Measurements from ENCODE around the gene IGFLR1.

GRCh38 chr19:35723671-35724070, 18.6 kb downstream of the IGFLR1 start:
- no peak for TF ChIP-seq CTCF (IDR thresholded peaks at IDR 0.05)
- no peak for TF ChIP-seq RXRA (IDR thresholded peaks at IDR 0.05; ENCODE audit: borderline replicate concordance, low read depth)
- TF ChIP-seq POLR2AphosphoS5 (IDR thresholded peaks at IDR 0.05; ENCODE audit: low read depth, low read length): no peak
- TF ChIP-seq YY1 (IDR thresholded peaks at IDR 0.05; ENCODE audit: low read depth): no peak
- no peak for TF ChIP-seq ZBTB33 (IDR thresholded peaks at IDR 0.05; ENCODE audit: borderline replicate concordance, low read depth)
- no peak for TF ChIP-seq GATA2 (CRISPR knock-in tag; IDR thresholded peaks at IDR 0.05)
